HuH-7.5 (cell line): Measurements from ENCODE around the gene CREB5.

Experiments
- DNase-seq: peaks from one replicate; pipeline ENCODE4 v3.0.0; 2011; ENCODE audit warnings: low spot score

CREB5 gene

DNA sequence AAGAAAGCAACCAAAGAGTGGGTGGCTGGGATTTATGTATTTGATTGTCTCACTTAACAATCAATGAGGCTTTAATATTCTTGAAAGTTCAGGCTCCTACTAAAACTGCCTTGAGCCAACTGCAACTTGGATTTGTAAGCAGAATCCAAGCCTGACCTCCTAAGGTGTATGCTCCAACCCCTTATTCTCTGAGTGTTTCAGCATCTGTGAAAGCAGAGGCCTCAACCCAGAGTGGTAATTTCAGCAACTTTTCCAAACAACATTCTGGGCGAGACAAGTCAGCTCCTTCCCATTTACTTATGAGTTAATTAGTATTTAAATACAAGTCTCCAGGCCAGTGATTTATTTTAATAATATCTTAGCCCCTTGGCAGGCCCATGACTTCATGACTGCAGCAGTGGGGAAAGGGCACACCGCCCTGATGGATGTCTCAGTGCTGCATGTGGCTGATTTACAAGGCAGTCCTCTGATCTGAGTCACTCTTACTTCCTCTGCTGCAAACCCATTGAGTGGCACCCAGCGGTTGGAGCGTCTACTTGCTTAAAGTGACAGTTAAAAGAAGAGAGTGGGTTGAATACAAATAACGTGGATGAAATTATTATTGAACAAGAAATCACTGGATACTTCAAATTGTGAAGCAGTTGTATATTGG lies 336.7 kb downstream of the CREB5 start:
- no peak for DNase-seq

DNA sequence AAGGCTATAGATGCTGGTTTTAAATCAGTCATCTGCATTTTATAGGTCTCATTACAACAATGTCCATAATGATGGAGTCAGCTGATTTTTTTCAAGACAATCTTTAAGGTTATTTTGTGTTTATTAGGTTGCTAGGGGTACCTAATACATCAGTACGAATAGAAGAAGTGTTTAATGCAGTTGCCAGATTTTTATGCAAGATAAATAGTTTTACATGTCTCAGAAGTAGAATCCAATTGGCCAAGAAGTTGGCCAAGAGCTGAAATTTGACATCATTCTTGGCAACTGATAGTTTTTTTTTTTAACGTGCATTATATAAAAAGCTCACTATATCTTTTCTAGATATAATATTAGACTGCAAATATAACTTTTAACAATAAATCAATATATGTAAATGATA lies 337.3 kb downstream of the CREB5 start:
- DNase-seq: no peak

DNA sequence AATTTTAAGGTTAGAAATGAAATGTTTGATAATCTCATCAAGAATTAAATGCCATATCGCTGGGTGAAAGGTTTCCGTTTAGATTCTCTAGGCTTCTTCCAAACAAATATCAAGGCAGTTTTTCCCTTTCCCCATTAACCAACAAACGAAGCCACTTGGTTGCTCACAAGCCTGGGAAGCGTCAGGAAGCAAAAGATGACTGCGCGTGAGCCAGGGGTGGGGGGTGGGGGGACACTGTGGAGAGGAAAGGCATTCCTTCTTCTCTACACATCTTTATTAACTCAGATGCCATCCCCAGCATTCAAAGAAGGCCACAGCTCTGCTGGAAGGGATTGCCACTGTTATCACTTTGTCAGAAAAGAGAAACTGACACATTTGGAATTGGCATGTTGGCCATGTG lies 338.7 kb downstream of the CREB5 start:
- no peak for DNase-seq

DNA sequence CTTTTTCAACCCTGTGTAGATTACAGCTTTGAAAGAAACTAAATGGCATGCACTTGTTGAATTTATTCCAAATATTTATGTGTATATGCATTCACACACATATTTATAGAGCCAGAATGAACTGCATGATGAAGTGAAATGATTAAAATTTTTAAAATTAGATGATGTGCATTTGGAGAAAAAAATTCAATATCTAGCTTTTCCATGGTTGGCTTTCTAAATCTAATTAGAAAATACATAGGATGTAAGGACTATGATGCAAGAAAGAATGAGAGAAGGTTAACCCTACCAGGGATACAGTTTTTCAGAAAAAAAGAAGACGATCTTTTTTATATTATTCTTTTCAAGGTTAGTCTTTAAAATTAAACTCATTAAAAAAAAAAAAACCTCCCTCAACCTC lies 341.3 kb downstream of the CREB5 start:
- DNase-seq: no peak

DNA sequence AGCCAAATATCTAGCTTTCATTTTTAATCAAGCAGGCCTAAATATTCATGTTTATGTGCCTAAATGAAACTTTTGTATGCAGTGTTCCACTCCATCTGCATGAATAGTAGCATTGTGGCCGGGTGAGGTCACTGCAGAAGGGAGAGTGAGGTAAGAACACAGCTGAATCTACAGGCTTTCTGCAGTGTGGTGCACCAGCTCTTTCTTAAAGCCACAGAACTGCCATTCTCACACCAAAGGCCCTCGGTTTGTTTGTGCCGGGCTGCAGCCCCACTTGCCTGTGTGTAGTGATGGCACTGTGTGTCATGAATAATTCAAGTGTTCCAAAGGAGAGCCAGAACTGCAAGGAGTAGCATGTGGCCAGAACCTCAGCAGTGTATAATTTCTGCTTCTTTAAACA lies 341.7 kb downstream of the CREB5 start:
- DNase-seq: no peak

DNA sequence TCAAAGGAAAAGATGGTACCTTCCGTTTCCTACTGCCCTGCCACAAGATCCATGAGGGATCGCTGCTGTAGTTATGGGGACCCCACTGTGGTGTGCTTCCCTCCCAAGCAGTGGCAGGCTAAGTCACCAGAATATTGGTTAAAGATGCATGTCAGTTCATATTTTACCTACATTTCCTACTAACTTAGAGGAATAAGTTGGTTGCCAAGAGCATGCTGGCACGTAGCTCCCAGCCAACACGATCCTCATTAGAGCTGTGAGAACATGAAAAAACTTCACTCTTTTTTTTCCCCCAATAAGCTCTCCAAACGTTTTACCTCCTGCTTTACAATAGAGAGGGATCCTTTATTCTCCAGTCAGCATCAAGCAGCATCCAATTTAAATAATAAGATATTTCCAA lies 342.1 kb downstream of the CREB5 start:
- no peak for DNase-seq

DNA sequence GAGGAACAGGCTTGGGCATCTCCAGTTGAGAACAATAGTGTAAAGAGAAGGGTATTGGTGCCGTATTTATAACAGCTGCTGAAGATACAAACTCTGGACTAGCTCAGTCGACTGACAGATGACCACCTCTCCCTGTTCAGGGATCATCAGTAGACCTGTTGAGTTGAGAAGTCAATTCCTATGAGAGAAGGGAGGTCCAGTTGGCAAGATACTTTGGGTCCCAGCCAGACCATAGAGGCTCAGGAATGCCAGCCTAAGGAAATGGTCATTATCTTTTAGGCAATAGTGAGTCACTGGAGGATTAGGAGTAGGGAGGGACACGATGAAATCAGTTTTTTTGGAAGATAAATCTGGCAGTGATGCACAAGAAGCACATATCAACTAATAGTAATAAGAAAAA lies 342.9 kb downstream of the CREB5 start:
- no peak for DNase-seq

DNA sequence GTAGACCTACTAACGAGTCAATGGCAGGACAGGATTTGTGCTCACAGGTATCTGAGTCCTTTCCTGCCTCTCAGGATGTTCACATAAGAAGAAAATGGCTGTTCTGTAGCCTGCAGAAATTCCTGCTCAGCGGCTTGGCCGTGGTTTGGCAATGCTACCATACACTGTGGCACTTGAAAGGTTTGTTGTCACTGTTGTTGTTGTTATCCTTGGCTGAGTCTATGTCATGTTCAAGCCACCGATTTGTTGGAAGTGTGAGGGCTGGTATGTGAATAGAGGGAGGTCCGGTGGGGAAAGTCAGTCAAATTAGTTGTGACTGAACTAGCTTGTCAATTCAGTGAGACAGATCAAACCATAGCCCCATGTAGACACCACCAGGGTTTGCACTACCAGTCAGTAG lies 345.9 kb downstream of the CREB5 start:
- no peak for DNase-seq

DNA sequence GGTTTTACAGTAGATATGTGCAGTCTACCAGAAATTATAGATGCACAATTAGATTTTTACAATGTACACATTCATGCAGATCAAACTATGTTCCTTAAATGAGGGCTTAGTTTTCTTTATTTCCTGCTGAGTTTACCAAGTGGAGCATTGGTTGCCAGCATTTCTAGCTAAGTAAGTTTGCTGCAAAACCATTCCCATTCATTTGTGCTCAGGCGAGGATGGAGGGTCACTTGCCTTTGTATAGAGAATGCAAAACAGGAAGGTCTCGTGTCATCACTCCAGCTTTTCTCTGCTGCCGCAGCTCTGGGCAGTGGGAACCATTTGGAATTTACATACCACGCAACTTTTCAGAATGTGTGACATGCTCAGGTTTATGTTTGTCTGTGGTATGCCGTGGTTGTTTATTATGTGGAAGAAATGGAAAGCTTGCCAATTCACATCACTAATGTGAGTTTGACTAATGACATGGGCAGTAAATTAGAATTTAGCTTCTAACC lies 347.2 kb downstream of the CREB5 start:
- DNase-seq: no peak

DNA sequence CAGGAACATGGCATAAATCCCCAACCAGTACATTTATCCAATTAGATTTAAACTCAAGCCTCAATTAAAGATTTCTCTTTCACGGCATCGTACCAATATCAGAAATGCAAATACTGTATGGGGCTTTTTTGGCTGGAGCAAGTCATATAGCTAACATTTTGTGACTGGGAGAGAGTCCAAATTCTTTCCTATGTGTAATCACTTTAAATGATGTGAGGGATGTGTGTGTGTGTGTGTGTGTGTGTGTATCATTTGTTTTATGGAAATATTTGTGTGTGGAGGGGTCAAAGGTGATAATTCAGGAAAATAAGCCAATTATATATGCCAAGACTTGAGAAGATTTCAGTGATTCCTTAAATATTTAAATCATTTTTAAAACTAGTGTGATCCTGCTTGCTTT lies 349.2 kb downstream of the CREB5 start:
- DNase-seq: no peak

DNA sequence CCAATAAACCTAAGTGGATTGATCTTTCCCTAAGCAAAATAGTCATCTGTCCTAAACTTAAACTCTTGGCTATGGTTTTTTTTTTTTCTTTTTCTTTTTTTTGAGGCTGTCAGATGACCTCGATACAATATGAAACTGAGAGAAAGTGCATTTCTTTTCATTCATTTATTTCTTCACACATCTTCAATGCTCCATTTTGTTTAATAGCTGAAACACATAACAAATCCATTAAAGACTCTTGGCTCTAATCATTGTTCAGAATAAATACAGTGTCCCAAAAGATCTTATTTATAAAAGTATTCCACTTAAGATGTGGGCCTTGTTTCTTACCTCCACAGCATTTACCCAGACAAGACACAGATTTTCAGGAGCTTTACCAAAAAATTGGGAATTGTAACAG lies 350.3 kb downstream of the CREB5 start:
- no peak for DNase-seq

DNA sequence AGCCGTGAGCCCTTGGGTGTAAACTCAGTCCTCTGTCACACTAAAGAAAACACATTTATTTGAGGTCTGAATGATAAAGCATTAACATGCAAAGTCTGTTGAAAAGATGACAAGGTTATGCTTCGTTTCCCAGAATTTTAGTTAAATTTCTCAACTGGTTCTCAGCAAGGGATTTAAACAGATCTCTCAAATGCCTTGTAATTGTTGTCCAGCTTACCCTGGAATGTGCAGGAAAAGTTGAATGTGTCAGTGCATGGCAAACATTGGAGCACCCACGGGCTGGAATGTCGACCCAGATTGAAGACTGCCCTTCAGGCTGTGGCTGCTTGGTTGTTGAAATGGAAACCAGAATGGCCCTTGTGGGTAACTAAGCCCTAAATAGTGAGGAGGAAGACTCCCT lies 354.0 kb downstream of the CREB5 start:
- no peak for DNase-seq

DNA sequence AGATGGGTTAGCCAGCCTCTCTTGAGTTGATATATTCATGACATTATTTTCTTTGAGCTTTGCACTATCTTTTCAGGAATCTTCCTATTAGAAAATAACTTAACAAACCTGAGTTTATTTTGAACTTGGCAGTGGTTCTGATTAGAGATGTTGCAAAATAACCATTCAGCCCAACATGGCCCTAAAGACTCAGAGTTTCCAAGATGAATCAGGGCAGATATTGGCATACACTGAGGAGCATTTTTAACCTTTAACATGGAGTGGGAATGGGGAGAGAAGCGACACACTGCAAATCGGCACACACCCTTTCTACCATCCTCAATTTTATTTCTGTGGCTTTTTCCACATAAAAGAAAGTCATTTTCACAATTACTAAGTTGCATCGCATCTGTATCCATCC lies 355.0 kb downstream of the CREB5 start:
- no peak for DNase-seq

DNA sequence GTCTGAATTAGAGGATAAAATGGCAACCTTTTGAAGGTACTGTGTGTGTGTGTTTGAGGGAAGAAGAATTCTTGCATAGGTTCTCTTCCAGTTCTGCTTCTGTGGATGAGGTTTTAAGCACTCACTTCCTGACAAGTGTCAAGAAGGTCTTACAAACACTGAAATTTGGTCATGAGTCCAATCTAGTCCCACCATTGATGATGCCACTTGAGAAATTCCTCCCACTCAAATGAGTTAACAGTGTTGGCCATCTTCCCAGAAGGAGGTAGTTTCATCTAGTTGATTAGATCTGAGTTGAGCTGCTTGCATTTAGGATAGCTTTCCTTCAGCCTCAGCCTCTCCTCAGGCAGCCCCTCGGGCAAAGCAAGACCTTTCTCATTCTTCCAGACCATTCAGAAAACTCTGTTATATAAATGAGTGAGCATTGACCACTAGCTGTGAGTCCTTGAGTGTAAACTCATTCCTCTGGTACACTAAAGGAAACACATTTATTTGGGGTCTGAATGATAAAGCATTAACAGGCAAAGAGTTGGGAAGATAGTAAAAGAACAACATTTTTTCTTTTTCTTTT lies 356.3 kb downstream of the CREB5 start:
- no peak for DNase-seq

DNA sequence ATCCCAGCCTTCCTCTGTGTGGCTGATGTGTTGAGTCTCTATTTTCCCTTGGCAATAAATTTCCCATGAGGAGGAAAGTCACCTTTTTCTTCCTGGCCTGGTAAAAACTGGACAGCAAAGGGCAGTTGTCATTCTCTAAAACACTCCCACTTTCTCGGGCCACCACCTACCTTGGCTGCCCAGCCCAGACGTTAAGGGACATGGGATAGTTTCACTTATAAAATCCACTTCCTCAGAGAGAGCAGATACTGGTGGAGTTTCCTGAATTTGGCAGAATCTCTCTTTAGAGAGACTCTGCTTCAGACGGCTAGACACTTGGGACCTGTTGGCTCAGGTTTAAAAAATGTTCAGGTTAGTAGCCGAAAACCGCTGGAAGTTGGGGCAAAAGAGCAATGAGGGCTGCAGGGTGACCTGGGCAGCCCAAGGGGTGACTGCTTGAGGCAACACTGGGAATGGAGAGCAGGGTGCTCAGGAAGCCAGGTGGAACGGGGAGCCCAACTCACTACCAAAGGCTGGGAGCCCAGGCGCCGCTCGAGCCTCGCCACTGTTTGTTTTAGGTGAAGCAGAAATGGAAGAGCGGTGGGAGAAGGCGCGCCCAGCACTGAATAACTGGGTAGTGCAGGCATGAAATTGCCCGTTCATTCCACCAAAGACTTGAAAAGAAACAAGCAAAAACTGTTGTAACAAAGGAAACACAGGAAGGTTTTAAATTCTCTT lies 359.7 kb downstream of the CREB5 start:
- DNase-seq: no peak

DNA sequence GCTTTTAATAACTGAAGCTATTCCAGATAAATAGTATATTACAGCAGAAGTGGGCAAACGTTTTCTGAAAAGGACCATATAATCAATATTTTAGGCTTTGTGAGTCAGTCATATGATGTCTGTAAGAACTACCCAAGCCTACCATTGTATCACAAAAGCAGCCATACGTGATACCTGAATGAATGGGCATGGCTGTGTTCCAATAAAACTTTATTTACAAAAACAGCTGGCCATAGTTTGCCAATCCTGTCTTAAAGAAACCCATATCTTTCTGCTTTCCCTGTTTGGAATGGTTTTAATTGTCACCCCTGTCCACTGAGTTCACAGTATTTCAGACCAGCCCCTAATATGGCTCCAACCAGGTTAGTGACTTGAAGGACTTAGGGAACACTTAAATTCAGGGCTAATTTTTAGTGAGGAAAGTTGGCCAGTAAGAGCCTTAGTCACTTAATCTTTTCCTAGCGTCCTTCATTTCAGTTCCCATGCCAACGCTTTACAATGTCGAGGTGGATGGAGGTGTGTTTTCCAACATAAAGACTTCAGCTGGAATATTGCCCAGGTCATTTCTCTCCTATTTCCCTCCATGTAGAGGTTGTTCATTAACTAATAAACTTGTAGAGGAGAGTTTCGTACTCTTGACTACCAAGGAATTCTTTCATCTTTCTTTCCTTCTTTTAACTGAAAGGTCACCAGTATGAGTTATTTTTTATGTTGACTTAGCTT lies 361.3 kb downstream of the CREB5 start:
- DNase-seq: no peak

DNA sequence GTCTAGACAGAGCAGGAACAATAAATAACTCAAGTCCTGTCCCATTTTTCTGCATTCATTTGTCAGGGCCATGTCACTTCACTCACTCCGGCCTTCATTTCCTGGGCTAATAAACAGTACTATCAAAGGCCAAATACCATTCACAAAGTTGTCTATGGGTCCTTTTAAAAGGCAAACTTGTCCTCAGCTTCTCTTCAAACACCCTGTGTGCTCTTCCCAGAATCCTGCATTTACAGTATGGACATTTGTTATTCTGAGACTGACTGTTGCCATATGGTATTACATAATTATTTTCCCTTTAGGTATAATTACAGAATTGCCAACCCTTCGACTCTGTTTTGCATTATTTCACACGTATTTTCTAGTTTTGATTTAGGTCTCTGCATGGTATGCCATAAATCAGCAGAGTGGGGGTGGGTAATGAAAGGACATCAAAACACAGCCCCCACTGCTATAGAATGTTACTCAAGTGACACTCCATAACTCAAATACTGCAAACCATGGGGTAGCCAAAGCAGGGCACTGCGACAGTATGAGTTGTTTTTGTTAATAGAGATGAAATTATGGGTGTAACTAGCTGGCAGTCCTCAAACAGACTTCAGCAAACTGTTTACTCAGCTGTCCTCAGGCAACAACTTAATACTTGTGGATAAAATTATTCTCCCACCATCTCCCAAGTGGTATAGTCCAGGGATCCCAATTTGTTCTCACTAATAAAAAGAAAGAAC lies 362.1 kb downstream of the CREB5 start:
- DNase-seq: no peak

DNA sequence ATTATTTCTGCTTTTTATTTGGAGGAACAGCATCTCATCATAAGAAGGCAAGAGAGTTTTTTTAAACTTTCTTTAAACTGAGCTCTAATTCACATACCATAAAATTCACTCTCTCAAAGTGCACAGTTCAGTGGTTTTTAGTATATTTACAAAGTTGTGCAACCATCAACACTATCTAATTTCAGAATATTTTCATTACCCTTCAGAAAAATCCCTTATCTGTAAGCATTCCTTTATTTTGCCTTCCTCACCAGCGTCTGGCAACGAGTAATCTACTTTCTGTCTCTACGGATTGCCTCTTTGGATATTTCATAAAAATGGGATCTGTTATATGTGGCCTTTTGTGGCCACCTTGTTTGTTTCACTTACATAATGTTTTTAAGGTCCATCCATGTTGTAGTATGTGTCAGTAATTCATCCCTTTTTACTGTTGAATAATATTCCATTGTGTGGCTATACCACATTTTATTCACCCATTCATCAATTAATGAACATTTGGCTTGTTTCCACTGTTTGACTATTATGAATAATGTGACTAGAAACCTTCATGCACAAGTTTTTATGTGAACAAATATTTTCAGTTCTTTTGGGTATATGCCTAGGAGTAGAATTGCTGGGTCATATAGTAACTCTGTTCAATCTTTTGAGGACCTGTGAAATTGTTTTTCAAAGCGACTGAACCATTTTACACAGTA lies 364.3 kb downstream of the CREB5 start:
- no peak for DNase-seq

DNA sequence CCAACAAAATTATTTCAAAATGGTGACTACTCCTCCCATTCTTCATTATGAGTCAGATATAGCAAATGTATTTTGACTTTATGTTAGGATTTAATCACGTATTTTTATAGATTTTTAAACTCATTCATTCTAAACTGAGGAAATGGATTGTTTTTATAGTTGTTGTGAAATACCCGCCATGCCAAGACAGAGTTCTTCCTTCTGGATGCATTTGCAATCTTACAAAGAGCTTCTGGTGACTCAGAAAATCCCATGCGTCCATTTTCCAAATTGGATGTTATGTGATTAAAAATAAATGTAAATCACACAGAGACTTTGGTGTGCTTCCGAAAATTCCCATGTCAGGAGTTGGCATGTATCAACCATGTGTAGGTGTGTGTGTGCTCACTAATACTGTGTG lies 366.5 kb downstream of the CREB5 start:
- DNase-seq: no peak

DNA sequence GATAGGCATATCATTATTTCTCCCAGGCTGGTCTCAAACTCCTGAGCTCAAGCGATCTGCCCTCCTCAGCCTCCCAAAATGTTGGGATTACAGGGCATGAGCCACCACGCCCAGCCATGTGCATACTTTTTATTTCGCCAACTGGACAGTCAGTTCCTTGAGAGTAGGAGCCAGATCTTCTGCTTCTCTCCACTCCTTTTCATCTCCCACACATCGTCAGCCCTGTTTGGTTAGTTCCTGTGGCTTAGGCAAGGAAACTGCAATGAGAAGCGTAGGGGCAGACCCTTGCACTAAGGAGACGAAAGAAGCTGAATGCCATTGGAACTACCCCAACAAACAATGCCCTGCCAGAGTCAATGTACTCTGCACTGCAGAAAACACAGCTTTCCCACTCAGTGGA lies 367.6 kb downstream of the CREB5 start:
- no peak for DNase-seq

DNA sequence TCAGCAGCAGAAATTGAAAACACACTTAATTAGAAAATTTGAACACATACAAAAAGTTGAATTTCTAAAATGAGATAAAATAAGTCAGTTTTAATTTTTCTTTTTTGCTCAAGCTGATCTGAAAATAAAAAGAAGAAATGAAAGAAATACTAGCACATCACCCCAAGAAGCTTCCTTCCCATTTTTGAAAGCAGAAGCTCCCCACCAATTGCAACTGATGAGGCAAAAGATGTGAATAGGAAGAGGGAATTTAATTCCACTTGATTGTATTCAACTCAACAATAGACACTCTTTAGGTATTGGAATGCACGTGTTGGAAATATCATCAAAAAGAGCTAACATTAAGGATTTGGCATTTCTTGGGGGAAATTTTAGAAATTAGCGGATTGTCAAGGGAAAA lies 370.0 kb downstream of the CREB5 start:
- no peak for DNase-seq
